OCI-LY3 (cell line): ENCODE results near the gene IZUMO2.

Source experiments
- H2AFZ ChIP-seq: fragments of 200-600, 300-600 bp; shearing (Covaris generic); 2 replicates; pipeline ENCODE4 v1.6.0; 2014; ENCODE audit warnings: antibody characterized with exemption, low read depth, low read length
- H3K27ac ChIP-seq: fragments of 200-600, 300-600 bp; sonication (generic); 2 replicates; pipeline ENCODE4 v1.5.1; 2014; ENCODE audit warnings: mild to moderate bottlenecking, low read length, moderate library complexity, mixed read lengths
- H3K27me3 ChIP-seq: fragments of 200-600, 300-600 bp; sonication (generic); 2 replicates; pipeline ENCODE4 v1.6.1; 2014; ENCODE audit warnings: low read depth, low read length, mixed read lengths
- H3K36me3 ChIP-seq: fragments of 200-600, 300-600 bp; sonication (generic); replicated peaks from 2 replicates; pipeline ENCODE3; 2014; ENCODE audit warnings: low read depth, low read length, mixed read lengths
- H3K4me1 ChIP-seq: fragments of 300-600, 200-600 bp; sonication (generic); 2 replicates; pipeline ENCODE4 v1.6.1; 2014; ENCODE audit warnings: low read length, mixed read lengths
- H3K4me2 ChIP-seq: fragments of 200-600, 300-600 bp; sonication (generic); 2 replicates; pipeline ENCODE4 v1.6.1; 2014; ENCODE audit warnings: low read length, mixed read lengths
- H3K4me3 ChIP-seq: fragments of 300-600, 200-600 bp; sonication (generic); 2 replicates; pipeline ENCODE4 v1.5.1; 2014; ENCODE audit warnings: antibody characterized with exemption, mild to moderate bottlenecking, low read length, moderate library complexity
- H3K79me2 ChIP-seq: fragments of 300-600, 200-600 bp; shearing (Covaris generic); 2 replicates; pipeline ENCODE4 v1.6.1; 2014; ENCODE audit warnings: mild to moderate bottlenecking, low read length, mixed read lengths
- H3K9ac ChIP-seq: fragments of 300-600, 200-600 bp; shearing (Covaris generic); 2 replicates; pipeline ENCODE4 v1.6.0; 2014; ENCODE audit warnings: mild to moderate bottlenecking, low read length, moderate library complexity
- H3K9me3 ChIP-seq: fragments of 200-600, 300-600 bp; shearing (Covaris generic); 2 replicates; pipeline ENCODE4 v1.6.1; 2014; ENCODE audit warnings: low read length, mixed read lengths; ENCODE audit not compliant: insufficient read depth
- H4K20me1 ChIP-seq: fragments of 200-600, 300-600 bp; sonication (generic); 2 replicates; pipeline ENCODE4 v1.6.1; 2016; ENCODE audit warnings: low read length, mixed read lengths; ENCODE audit not compliant: insufficient read depth
- EZH2phosphoT487 ChIP-seq: fragments of 200-600 bp; shearing (Covaris generic); IDR thresholded peaks from 2 replicates; pipeline ENCODE4 v1.6.1; 2018; ENCODE audit warnings: antibody characterized with exemption, mixed run types, low read depth
- TF ChIP-seq, protein P1 (sequence below): fragments of 200-600, 300-600 bp; sonication (generic); IDR thresholded peaks from 2 replicates; pipeline ENCODE4 v1.5.1; 2014; ENCODE audit warnings: antibody characterized with exemption, low read length, low read depth

Gene IZUMO2

DNA sequence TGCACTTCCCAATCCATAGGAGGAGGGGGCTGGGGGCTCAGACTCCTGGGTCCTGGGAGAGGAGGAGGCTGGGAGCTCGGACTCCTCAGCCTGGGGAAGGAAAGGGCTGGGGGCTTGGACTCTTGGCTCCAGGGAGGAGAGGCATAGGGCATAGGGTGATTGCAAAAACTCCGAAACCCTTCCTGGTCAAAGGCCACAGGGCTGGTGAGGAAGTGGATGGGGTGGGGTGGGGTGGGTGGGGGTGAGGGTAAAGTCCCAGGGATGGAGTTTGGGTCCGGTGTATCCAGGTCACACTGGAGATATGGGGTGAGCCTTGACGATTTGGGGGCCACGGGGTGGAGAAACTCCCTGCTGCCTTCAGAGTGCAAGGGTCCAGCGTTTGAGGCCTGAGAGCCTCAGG lies 43.1 kb upstream of the IZUMO2 start:
- no peak overlapping the region for H3K4me2 ChIP-seq

DNA sequence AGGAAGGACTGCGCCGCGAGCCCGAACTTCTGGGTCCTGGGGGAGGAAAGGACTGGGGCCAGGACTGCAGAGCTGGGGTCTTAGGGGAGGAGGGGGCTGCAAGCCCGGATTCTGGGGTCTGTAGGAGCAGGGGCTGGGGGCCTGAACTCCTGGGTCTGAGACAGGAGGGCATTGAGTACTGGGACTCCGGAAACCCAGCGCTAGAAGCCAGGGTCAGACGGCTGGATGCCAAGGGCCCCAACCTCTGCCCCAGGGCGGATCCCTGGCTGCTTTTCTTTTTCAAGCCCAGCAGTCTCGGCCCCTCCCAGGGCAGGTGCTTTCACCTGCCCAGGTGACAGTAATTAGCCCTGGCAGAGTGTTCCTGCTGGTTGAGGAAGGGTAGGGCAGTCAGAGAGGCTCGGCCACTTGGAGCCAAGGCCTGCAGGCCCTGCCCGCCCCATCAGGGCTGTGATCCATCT lies 42.6 kb upstream of the IZUMO2 start:
- Histone ChIP-seq H3K79me2 (no peaks in the 10 kb centered on the region), H3K9ac (no peak overlapping the region), H2AFZ (no peak overlapping the region), H3K27ac (no peak overlapping the region), H3K4me1 (no peaks in the 10 kb centered on the region), H4K20me1 (no peaks in the 10 kb centered on the region), H3K27me3 (peaks cover 3% of the 10 kb centered on the region; the same call in 1 of the 2 replicates), H3K4me2 (no peak overlapping the region), H3K36me3 (no peaks in the 10 kb centered on the region), H3K9me3 (no peaks in the 10 kb centered on the region), H3K4me3 (no peak overlapping the region)
- no peak for TF ChIP-seq EZH2phosphoT487

More for the DNA sequence above, 43.1 kb upstream of the IZUMO2 start:
- Histone ChIP-seq H3K9ac (no peak overlapping the region), H3K36me3 (no peaks in the 10 kb centered on the region), H3K4me3 (no peak overlapping the region), H3K4me1 (no peaks in the 10 kb centered on the region), H4K20me1 (no peaks in the 10 kb centered on the region), H3K79me2 (no peaks in the 10 kb centered on the region), H3K27ac (no peak overlapping the region), H2AFZ (no peak overlapping the region), H3K9me3 (0 out of 2 replicates have a peak, but pooled peaks cover 1% of the 10 kb centered on the region), H3K27me3 (no peaks in the 10 kb centered on the region)
- no peak for TF ChIP-seq EZH2phosphoT487
- TF ChIP-seq, protein P1, sequence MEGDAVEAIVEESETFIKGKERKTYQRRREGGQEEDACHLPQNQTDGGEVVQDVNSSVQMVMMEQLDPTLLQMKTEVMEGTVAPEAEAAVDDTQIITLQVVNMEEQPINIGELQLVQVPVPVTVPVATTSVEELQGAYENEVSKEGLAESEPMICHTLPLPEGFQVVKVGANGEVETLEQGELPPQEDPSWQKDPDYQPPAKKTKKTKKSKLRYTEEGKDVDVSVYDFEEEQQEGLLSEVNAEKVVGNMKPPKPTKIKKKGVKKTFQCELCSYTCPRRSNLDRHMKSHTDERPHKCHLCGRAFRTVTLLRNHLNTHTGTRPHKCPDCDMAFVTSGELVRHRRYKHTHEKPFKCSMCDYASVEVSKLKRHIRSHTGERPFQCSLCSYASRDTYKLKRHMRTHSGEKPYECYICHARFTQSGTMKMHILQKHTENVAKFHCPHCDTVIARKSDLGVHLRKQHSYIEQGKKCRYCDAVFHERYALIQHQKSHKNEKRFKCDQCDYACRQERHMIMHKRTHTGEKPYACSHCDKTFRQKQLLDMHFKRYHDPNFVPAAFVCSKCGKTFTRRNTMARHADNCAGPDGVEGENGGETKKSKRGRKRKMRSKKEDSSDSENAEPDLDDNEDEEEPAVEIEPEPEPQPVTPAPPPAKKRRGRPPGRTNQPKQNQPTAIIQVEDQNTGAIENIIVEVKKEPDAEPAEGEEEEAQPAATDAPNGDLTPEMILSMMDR: no peak

DNA sequence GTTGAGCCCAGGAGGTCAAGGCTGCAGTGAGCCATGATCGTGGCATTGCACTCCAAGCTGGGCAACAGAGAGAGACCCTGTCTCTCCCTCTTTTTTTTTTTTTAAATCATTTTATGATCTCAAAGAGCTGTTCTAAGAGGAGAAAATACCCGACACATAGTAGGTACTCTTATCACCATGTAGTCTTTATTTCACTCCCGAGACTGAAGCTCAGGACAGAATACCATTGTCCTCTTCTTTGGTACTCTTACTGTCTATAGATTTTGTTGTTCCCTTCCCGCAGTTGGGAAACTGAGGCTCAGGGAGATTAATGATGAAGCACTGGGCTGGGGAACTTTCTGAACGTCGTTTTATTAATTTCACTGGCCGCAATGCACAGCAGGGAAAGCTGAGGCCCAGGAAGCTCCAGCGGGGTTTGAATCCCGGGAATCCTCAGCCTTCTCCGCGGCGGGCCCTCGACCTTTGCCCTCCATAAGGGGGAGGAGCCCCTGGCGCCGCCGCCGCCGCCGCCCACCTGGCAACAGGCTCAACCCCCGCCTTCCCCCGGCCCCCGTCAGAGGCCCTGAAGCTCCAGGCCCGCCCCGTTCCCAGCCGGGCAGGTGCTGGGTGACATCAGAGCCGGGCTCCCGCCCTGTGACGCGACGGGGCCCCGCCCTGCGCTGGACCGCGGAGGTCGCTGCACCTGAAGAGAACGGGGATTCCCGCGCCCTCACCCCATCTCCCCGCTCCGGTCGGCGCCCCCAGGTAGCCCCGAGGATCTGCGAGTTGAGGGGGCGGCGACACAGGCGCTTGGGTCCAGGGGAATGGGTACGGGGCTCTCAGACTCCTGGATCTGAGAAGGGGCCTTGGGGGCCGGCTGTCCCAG lies 42.0 kb upstream of the IZUMO2 start:
- Histone ChIP-seq H2AFZ (no peak overlapping the region), H3K79me2 (no peaks in the 10 kb centered on the region), H3K4me2 (no peak overlapping the region), H3K27ac (no peak overlapping the region), H3K4me3 (no peak overlapping the region), H3K9ac (no peak overlapping the region), H3K27me3 (peaks cover 4% of the 10 kb centered on the region; the same call in 1 of the 2 replicates), H3K9me3 (no peaks in the 10 kb centered on the region), H3K36me3 (no peaks in the 10 kb centered on the region), H3K4me1 (no peaks in the 10 kb centered on the region), H4K20me1 (no peaks in the 10 kb centered on the region)
- no peak for TF ChIP-seq EZH2phosphoT487
- TF ChIP-seq, protein P1: no peak

DNA sequence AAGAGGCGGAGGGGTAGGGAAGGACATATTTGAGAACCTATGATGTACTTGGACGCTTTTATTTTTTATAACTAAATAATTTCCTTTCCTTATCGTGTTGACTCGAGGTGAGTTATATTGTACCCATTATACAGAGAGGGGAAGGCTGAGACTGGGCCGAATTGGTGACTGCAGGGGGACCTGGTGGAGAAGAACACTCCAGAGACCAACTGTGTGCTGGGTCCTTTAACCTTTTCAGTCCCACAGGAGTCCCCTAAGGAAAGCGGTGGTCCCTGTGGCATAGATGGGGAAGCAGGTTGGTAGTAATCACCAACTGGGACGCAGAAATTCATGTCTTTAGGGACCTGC lies 41.0 kb upstream of the IZUMO2 start:
- no peaks in the 10 kb centered on the region for H3K4me1 ChIP-seq
- H3K36me3 ChIP-seq: no peaks in the 10 kb centered on the region
- no peak overlapping the region for H3K9ac ChIP-seq
- no peak overlapping the region for H3K27ac ChIP-seq
- H3K4me3 ChIP-seq: no peak overlapping the region
- H3K79me2 ChIP-seq: no peaks in the 10 kb centered on the region
- no peak for TF ChIP-seq EZH2phosphoT487
- TF ChIP-seq, protein P1: no peak
- no peak overlapping the region for H3K4me2 ChIP-seq
- H3K9me3 ChIP-seq: no peaks in the 10 kb centered on the region
- peaks cover 14% of the 10 kb centered on the region for H3K27me3 ChIP-seq
- no peak overlapping the region for H2AFZ ChIP-seq
- no peaks in the 10 kb centered on the region for H4K20me1 ChIP-seq
